GM12878 (cell line): ENCODE data around the gene ALG12. TPM values are rescaled to one million over a fixed set of nuclear protein-coding genes. Genes with fewer than 3 reads are reported as not detected.

ENCODE experiments used
- CBX3 ChIP-seq: fragments of 200-600 bp; sonication (generic); IDR thresholded peaks from 2 replicates; pipeline ENCODE4 v1.6.1; 2016; ENCODE audit warnings: low read depth, borderline replicate concordance
- IRF4 ChIP-seq: IDR thresholded peaks from 2 replicates; pipeline ENCODE4 v1.6.1; 2011; ENCODE audit warnings: low read depth, low read length
- KLF5 ChIP-seq: fragments of 450-650 bp; IDR thresholded peaks from 2 replicates; pipeline ENCODE4 v1.6.1; 2014; ENCODE audit warnings: mild to moderate bottlenecking; ENCODE audit not compliant: partially characterized antibody
- MEF2A ChIP-seq: IDR thresholded peaks from 2 replicates; pipeline ENCODE4 v1.6.1; 2011; ENCODE audit warnings: low read depth, mild to moderate bottlenecking, low read length, moderate library complexity; ENCODE audit not compliant: insufficient read depth
- NFXL1 ChIP-seq: fragments of 450-650 bp; IDR thresholded peaks from 2 replicates; pipeline ENCODE4 v1.6.1; 2017; ENCODE audit warnings: antibody characterized with exemption, mild to moderate bottlenecking, borderline replicate concordance
- NFYA ChIP-seq: IDR thresholded peaks from 2 replicates; pipeline ENCODE4 v1.6.1; 2011; ENCODE audit warnings: low read depth, mild to moderate bottlenecking, low read length, improper control_type of control experiment, borderline replicate concordance
- SMAD5 ChIP-seq: IDR thresholded peaks from 2 replicates; pipeline ENCODE4 v1.6.1; 2016; ENCODE audit warnings: antibody characterized with exemption, low read depth
- SUPT20H ChIP-seq: IDR thresholded peaks from 2 replicates; pipeline ENCODE4 v1.6.1; 2011; ENCODE audit warnings: low read depth, mild to moderate bottlenecking, low read length, moderate library complexity, borderline replicate concordance; ENCODE audit not compliant: control insufficient read depth
- USF2 ChIP-seq: IDR thresholded peaks from 2 replicates; pipeline ENCODE4 v1.6.1; 2011; ENCODE audit warnings: low read depth, low read length, improper control_type of control experiment, borderline replicate concordance
- ZNF274 ChIP-seq: IDR thresholded peaks from one replicate; pipeline ENCODE4 v1.8.0; 2011; ENCODE audit not compliant: insufficient read length, insufficient read depth
- ZSCAN29 ChIP-seq: fragments of 450-650 bp; IDR thresholded peaks from 2 replicates; pipeline ENCODE4 v1.6.1; 2017; ENCODE audit warnings: mild to moderate bottlenecking, moderate library complexity
- polyA plus RNA-seq, 11 experiments: library from polyadenylated mRNA; depleted of rRNA in 4 of 11; unstranded in 6 of 11; stranded (reverse) in 5 of 11; fragments of >200 nt; fragmentation: Nextera tagmentation in 4 of 11; fragmentation: Illumina TruSeq in 1 of 11; extraction: Ambion mirVana in 4 of 11; extraction: Trizol in 1 of 11; gene quantifications; 1 replicate in 1 of 11; 2 replicates in 10 of 11; pipeline versions ENCODE4 v1.2.1 to v1.2.3, GENCODE V29; 2011 to 2016; ENCODE audit warnings: inconsistent platforms in 2 of 11, missing spikeins in 2 of 11, low read depth in 1 of 11
- total RNA-seq, 4 experiments: library from RNA; depleted of rRNA in 3 of 4; stranded (reverse); fragments of >200 nt in 3 of 4; fragmentation: Illumina TruSeq in 1 of 4; extraction: Trizol in 1 of 4; gene quantifications; 2 replicates each; pipeline versions ENCODE4 v1.2.1 to v1.2.3, GENCODE V29; 2013 to 2021
- TF ChIP-seq, protein P1 (sequence below): fragments of 450-650 bp; formaldehyde crosslinking; IDR thresholded peaks from 2 replicates; pipeline ENCODE4 v1.5.0; 2022; ENCODE audit warnings: mild to moderate bottlenecking, missing genetic modification characterization
- TF ChIP-seq, protein P2 (sequence below): IDR thresholded peaks from 2 replicates; pipeline ENCODE4 v1.6.1; 2011; ENCODE audit warnings: mild to moderate bottlenecking, low read depth, low read length, moderate library complexity; ENCODE audit not compliant: insufficient replicate concordance

The ALG12 gene
- total and polyA plus RNA-seq, 10 of the 15 experiments (the other 5 are each of a cell fraction or from before 2014, with no cell fraction given), result 0.22 to 23.4 (median 6.6) TPM

- no peak for TF ChIP-seq KLF5
- no peak for TF ChIP-seq ZSCAN29
- TF ChIP-seq SUPT20H, result no peak
- TF ChIP-seq CBX3, result no peak
- TF ChIP-seq USF2, result no peak
- TF ChIP-seq SMAD5, result no peak
- TF ChIP-seq IRF4, result no peak
- TF ChIP-seq, protein P1, sequence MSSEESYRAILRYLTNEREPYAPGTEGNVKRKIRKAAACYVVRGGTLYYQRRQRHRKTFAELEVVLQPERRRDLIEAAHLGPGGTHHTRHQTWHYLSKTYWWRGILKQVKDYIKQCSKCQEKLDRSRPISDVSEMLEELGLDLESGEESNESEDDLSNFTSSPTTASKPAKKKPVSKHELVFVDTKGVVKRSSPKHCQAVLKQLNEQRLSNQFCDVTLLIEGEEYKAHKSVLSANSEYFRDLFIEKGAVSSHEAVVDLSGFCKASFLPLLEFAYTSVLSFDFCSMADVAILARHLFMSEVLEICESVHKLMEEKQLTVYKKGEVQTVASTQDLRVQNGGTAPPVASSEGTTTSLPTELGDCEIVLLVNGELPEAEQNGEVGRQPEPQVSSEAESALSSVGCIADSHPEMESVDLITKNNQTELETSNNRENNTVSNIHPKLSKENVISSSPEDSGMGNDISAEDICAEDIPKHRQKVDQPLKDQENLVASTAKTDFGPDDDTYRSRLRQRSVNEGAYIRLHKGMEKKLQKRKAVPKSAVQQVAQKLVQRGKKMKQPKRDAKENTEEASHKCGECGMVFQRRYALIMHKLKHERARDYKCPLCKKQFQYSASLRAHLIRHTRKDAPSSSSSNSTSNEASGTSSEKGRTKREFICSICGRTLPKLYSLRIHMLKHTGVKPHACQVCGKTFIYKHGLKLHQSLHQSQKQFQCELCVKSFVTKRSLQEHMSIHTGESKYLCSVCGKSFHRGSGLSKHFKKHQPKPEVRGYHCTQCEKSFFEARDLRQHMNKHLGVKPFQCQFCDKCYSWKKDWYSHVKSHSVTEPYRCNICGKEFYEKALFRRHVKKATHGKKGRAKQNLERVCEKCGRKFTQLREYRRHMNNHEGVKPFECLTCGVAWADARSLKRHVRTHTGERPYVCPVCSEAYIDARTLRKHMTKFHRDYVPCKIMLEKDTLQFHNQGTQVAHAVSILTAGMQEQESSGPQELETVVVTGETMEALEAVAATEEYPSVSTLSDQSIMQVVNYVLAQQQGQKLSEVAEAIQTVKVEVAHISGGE (CRISPR knock-in tag), result no peak
- no peak for TF ChIP-seq ZNF274
- TF ChIP-seq MEF2A, result no peak
- no peak for TF ChIP-seq NFYA
- TF ChIP-seq, protein P2, sequence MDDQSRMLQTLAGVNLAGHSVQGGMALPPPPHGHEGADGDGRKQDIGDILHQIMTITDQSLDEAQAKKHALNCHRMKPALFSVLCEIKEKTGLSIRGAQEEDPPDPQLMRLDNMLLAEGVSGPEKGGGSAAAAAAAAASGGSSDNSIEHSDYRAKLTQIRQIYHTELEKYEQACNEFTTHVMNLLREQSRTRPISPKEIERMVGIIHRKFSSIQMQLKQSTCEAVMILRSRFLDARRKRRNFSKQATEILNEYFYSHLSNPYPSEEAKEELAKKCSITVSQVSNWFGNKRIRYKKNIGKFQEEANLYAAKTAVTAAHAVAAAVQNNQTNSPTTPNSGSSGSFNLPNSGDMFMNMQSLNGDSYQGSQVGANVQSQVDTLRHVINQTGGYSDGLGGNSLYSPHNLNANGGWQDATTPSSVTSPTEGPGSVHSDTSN, result no peak
- TF ChIP-seq NFXL1, result no peak
Observed at GRCh38 chr22:49953027-49953679, 34.9 kb upstream of the ALG12 start (continued).
